ENCODE measurements around the gene RIC8A.

GRCh38 chr11:203945-204586, 3.4 kb upstream of the RIC8A start:
- no peak for TF ChIP-seq CTCF (IDR thresholded peaks at IDR 0.05)
- TF ChIP-seq POLR2A (IDR thresholded peaks at IDR 0.05), result no peak
